NCI-H2171 (cell line): Measurements from ENCODE around the gene MUC5AC.

Experiments
- DNase-seq: peaks from one replicate; lab custom pipeline; 2025; lab: John Stamatoyannopoulos, UW

Gene MUC5AC

GRCh38 chr11:1226226-1226985 is 68.7 kb downstream of the MUC5AC start:
- DNase-seq = no peak

DNA sequence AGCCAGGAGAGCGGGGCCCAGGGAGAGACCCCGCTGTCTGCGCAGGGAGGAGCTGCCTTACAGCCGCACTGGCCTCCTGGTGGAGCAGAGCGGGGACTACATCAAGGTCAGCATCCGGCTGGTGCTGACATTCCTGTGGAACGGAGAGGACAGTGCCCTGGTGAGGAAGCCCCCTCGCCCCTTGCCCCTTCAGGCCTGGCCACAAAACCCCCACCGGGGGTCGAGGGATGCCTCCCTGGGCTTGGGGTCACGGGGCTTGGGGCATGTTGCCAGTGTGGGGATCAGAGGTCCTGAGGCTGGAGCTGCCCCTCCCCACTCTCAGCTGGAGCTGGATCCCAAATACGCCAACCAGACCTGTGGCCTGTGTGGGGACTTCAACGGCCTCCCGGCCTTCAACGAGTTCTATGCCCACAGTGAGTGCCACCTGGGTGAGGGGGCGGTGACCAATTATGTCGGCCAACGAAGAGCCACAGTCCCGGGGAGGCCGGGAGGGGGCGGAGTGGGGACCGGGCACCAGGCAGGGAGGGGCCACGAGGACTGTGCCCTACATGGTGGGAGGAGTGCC is 69.3 kb downstream of the MUC5AC start:
- DNase-seq = no peak

DNA sequence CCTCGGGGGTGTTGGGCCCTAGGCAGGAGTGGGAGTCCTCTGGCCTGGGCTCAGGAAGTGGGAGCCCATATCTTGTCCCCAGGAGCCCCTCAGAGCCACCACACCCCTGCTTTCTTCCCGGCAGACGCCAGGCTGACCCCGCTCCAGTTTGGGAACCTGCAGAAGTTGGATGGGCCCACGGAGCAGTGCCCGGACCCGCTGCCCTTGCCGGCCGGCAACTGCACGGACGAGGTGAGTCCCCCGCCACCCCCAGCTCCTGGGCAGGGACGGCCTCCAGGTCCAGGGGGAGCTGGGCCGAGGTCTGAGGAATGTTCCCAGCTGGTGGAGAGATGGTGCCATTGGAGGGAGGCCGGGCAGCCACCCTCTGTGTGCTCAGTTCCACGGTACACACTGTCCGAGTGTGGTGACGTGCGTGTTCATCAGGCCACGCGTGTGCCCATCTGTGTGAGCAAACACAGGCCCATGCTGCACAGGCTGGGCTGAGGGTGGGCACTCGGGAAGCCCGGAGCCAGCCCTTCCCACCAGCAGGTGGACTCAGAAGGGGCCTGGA is 69.9 kb downstream of the MUC5AC start:
- no peak for DNase-seq

- no peak for DNase-seq
These were observed 70.5 kb downstream of the MUC5AC start for GRCh38 chr11:1228101-1228821.

- no peak for DNase-seq
These were observed 71.2 kb downstream of the MUC5AC start for GRCh38 chr11:1228921-1229451.

DNA sequence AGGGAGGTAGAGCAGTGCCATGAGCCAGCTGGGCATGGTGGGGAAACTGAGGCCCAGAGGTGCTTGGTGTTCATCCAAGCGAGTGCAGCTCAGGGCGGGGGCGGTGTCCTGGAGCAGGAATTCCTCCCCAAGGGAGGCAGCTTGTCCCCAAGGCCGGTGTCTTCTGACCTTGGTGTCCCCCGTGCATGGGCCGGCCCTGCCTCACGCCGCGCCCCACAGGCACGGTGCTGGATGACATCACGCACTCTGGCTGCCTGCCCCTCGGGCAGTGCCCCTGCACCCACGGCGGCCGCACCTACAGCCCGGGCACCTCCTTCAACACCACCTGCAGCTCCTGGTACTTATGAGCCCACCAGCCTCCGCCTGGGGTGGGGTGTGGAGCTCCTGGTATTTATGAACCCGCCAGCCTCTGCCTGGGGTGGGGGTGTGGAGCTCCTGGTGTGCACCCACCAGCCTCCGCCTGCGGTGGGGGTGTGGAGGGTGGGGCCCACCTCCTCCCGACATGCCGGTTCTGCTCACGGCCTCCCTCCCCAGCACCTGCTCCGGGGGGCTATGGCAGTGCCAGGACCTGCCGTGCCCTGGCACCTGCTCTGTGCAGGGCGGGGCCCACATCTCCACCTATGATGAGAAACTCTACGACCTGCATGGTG is 71.8 kb downstream of the MUC5AC start:
- DNase-seq = no peak

GRCh38 chr11:1230121-1230455 is 72.3 kb downstream of the MUC5AC start:
- no peak for DNase-seq

DNA sequence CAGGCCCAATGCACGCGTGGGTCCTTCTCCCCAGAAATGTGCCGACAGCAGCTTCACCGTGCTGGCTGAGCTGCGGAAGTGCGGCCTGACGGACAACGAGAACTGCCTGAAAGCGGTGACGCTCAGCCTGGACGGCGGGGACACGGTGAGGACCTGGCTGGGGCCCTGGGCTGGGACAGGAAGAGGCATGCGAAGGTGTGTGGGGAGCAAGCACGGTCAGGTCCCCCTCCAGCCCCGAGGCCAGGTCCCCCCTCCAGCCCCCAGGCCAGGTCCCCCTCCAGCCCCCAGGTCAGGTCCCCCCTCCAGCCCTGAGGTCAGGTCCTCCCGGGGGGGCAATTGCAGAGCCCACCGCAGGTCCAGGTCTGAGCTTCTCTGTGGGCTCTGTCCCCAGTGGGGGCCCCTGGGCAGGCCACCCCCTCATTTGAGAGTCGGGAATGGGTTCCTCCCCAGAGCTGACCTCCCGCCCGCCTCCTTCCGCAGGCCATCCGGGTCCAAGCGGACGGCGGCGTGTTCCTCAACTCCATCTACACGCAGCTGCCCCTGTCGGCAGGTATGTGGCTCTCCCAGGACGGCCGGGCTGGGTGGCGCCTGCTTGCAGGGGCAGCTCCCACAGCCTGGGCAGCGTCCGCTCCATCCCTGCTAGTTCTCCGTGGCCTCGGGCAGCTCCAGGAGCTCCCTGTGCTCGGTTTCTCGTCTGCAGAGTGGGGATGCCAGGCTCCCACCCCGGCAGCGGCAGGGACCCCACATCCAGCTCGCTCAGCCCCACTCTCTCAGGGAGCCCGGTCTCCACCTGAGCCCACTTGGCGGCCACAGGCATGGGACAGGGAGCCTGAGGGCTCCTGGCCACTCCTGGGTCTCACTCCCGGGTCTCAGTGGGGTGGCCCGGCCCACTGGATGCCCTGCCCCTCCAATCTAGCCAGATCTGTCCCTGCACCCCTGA is 73.0 kb downstream of the MUC5AC start:
- DNase-seq = no peak

GRCh38 chr11:1231396-1232020 is 73.8 kb downstream of the MUC5AC start:
- no peak for DNase-seq

DNA sequence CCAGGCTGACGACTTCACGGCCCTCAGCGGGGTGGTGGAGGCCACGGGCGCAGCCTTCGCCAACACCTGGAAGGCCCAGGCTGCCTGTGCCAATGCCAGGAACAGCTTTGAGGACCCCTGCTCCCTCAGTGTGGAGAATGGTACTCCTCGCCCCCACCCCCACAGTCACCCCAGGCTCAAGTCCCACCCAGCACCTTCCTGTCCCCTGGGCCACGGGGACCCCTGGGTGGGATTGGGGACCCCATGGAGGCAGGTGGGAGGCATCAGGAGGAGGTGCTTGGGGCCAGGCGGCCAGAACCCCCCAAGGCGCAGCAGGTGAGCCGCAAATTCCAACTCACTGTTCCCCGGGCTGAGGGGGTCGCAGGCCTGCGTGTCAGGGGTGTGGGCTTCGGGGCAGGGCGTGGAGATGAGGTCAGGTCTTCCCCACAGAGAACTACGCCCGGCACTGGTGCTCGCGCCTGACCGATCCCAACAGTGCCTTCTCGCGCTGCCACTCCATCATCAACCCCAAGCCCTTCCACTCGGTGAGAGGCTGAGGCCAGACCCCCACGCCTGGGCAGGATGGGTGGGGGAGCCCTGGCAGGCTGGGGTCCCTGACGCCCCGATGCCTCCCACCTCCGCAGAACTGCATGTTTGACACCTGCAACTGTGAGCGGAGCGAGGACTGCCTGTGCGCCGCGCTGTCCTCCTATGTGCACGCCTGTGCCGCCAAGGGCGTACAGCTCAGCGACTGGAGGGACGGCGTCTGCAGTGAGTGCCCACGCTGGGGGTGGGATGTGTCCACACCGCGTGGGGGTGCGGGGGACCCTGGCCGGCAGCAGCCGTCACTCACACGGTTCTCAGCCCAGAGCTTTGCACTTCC is 74.5 kb downstream of the MUC5AC start:
- DNase-seq = no peak

- DNase-seq = no peak
These were observed 75.1 kb downstream of the MUC5AC start for GRCh38 chr11:1232883-1233321.

DNA sequence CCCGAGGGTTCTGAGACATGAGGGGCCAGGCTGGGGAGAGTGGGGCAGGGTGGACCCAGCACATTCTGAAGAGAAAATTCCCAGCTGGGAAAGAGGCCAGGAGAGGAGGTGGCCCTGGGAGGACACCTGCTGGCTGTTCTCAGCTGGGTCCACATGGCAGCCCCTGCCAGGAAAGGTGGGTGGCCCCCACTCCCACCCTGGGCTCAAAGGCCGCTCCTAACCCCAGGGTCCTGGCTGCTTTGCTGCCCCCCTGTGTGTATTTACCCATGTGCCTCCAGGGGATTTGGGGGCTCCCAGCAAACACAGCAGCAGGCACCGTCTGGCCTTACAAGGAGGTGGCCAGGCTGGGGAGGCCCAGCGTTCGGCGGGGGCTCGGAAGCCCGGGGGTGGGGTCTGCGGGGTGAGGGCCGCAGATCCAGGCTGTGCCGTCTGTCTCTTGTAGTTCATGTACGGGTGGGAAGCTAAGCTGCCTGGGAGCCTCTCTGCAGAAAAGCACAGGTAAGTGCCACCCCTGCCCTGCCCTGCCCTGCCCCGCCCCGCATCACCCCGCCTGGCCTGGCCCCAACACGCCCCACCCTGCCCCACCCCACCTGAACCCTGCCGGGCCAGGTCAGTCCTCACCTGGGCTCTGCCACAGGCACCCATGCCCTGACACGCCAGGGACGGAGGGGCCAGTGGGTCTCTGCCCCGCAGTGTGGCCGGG is 75.7 kb downstream of the MUC5AC start:
- DNase-seq = no peak

DNA sequence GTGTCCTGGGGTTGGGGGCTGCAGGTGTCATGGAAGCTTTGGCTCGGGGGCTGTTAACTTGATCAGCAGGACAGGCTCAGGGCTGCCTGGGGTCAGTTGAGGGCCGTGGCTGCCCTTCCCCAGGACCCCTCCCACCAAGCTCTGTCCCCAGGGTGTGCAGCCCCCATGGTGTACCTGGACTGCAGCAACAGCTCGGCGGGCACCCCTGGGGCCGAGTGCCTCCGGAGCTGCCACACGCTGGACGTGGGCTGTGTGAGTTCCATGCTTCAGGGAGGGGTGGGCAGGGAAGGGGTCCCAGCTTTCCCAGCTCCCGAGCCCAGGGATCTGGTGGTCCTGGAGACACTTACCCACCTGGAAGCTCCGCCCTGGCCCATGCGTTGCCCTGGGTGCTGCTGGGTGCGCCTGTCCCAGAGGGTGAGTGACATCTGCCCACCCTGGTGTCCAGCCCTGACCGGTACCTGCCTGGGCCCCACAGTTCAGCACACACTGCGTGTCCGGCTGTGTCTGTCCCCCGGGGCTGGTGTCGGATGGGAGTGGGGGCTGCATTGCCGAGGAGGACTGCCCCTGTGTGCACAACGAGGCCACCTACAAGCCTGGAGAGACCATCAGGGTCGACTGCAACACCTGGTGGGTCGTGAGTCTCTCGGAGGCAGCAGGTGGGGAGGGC is 76.4 kb downstream of the MUC5AC start:
- DNase-seq = no peak

DNA sequence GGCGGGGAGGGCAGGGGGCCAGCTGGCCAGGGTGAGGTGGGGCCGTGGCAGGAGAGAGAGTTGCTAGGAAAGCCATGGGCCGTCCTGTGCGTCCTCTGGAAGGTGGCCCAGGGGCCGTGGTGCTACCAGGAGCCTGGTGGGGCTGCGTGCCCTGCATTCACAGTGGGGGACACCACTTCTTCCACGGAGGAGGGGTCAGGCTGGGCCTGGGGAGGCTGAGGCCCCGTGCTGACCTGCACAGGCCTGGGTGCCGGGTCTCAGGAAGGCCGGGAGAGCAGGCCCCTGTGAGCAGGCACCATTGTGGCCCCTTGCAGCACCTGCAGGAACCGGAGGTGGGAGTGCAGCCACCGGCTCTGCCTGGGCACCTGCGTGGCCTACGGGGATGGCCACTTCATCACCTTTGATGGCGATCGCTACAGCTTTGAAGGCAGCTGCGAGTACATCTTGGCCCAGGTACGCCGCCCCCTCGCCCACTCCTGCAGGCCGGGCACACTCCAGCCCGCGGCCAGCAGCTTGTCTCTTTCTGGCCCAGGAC is 77.1 kb downstream of the MUC5AC start:
- no peak for DNase-seq

DNA sequence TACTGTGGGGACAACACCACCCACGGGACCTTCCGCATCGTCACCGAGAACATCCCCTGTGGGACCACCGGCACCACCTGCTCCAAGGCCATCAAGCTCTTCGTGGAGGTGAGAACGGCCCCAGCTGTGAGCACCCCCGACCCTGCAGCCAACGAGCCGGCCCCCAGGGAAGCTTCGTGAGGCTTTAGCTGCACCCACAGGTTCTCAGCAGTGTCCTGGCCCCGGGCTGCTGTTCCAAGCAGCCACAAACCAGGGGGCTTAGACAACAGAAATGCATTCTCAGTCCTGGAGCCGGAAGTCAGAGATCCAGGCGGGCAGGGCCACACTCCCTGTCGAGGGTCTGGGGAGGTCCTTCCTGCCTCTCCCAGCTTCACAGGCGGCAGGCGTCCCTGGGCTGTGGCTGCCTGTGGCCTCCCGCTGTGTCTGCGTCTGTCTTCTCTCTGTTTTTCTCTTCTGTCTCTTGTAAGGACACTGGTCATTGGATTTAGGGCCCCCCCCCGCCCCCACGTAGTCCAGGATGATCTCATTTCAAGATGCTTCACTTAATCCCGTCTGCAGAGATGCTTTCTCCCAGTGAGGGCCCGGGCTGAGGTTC is 77.7 kb downstream of the MUC5AC start:
- no peak for DNase-seq

DNA sequence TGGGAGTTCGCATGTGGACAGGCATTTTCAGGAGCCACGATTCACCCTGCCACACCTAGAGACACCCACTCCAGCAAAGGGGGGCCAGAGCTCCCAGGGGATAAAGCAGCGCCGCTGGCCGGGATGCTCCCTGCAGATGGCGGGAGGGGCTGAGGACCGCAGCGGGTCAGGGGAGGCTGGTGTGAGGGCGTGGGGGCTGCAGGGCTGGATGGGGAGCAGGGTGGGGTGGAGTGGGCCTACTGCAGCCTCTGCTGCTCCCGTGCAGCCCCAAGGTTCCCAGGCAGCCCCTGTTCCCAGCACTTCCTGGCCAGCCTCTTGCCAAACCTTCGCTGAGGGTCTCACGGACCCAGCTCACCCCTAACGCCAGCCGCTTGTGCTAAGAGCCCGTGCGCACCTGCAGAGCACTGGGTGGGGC is 78.2 kb downstream of the MUC5AC start:
- DNase-seq = no peak

DNA sequence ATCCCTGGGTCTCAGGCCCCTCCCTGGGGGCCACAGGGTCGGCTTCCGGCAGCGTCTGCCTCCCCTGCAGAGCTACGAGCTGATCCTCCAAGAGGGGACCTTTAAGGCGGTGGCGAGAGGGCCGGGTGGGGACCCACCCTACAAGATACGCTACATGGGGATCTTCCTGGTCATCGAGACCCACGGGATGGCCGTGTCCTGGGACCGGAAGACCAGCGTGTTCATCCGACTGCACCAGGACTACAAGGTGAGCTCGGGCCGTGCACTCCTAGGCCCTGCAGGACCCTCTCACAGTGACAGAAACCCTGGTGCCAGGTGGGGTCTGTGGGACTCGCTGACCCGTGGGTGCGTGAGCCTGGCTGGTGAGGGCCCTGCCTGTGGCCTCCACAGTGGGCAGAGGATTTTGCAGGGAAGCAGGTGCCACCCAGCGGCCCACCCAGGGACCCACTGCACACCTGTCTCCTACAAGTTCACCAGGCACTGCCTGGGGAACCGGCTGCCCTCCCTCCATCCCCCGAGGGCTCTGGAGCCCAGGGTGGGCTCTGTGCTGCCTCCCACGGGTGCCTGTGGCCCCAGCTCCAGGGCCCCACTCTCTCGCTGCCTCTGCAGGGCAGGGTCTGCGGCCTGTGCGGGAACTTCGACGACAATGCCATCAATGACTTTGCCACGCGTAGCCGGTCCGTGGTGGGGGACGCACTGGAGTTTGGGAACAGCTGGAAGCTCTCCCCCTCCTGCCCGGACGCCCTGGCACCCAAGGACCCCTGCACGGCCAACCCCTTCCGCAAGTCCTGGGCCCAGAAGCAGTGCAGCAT is 78.8 kb downstream of the MUC5AC start:
- no peak for DNase-seq
